ENCODE measurements around the gene IKZF1.

IKZF1 gene

DNA sequence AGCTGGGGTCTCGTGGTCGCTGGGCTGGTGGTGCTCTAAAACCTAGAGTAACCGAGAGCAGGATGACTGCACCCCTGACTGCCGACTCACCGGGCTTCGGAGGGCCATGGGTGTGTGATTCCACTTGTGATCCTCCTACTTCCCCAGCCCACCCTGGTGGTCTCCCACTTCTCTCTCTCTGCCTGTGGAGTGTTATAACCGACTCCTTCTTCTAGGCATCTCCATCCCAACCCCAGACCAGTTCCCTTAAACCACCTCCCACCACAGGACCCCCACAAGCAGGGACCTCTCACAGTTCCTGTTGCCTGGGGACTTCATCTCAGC lies 52.4 kb downstream of the IKZF1 start:
- DNase-seq (ENCODE audit: extremely low read depth, low read depth) = no peak
- TF ChIP-seq, protein P1, sequence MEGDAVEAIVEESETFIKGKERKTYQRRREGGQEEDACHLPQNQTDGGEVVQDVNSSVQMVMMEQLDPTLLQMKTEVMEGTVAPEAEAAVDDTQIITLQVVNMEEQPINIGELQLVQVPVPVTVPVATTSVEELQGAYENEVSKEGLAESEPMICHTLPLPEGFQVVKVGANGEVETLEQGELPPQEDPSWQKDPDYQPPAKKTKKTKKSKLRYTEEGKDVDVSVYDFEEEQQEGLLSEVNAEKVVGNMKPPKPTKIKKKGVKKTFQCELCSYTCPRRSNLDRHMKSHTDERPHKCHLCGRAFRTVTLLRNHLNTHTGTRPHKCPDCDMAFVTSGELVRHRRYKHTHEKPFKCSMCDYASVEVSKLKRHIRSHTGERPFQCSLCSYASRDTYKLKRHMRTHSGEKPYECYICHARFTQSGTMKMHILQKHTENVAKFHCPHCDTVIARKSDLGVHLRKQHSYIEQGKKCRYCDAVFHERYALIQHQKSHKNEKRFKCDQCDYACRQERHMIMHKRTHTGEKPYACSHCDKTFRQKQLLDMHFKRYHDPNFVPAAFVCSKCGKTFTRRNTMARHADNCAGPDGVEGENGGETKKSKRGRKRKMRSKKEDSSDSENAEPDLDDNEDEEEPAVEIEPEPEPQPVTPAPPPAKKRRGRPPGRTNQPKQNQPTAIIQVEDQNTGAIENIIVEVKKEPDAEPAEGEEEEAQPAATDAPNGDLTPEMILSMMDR (IDR thresholded peaks at IDR 0.05; ENCODE audit: low read depth, low read length, missing control alignments) = no peak
- H3K4me3 ChIP-seq (replicated peaks; ENCODE audit: low read depth, low read length) = no peak overlapping the region

GRCh38 chr7:50357426-50357825 lies 52.9 kb downstream of the IKZF1 start:
- no peak for DNase-seq (ENCODE audit: extremely low read depth, low read depth)
- TF ChIP-seq, protein P1 (IDR thresholded peaks at IDR 0.05; ENCODE audit: low read depth, low read length, missing control alignments) = no peak
- no peak overlapping the region for H3K4me3 ChIP-seq (replicated peaks; ENCODE audit: low read depth, low read length)

DNA sequence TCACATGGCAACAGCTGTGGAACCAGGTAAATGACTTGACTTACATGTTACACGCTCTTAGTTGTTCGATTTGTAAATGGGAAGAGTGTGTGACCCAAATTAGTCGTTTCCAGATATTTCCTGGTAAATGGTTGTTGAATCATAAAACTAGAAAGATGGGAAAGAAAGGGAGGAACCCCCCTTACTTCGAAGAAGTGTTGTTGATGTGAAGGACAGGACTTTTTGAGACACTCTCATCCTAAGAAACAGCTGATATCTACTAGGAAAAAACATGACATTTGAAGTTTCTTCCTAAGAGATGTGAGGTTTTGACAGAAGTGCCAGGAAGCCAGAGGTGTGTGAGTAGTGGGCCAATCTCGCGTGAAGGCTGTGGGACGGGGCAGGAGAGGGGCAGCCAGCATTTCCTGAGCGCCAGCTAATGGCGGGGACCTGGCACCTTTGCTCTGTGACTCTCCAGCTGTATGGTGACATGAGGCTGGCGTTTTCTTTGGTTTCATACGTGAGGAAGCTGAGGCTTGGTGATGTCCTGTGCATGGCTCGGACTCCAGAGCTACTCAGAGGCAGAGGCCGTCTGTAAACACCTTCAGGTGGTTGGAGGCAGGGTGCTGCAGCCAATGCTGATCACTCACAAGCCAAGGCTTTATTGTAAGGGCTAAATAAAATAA lies 53.7 kb downstream of the IKZF1 start:
- TF ChIP-seq, protein P1 (IDR thresholded peaks at IDR 0.05; ENCODE audit: low read depth, low read length, missing control alignments) = no peak
- no peak for DNase-seq (ENCODE audit: extremely low read depth, low read depth)
- H3K4me3 ChIP-seq (replicated peaks; ENCODE audit: low read depth, low read length) = no peak overlapping the region

GRCh38 chr7:50358779-50359178 lies 54.3 kb downstream of the IKZF1 start:
- H3K4me3 ChIP-seq (replicated peaks; ENCODE audit: low read depth, low read length) = no peak overlapping the region
- TF ChIP-seq, protein P1 (IDR thresholded peaks at IDR 0.05; ENCODE audit: low read depth, low read length, missing control alignments) = no peak
- no peak for DNase-seq (ENCODE audit: extremely low read depth, low read depth)

GRCh38 chr7:50359258-50359994 lies 54.9 kb downstream of the IKZF1 start:
- TF ChIP-seq, protein P1 (IDR thresholded peaks at IDR 0.05; ENCODE audit: low read depth, low read length, missing control alignments) = no peak
- H3K4me3 ChIP-seq (replicated peaks; ENCODE audit: low read depth, low read length) = no peak overlapping the region
- DNase-seq (ENCODE audit: extremely low read depth, low read depth) = no peak

- DNase-seq (ENCODE audit: extremely low read depth, low read depth) = no peak
- no peak overlapping the region for H3K4me3 ChIP-seq (replicated peaks; ENCODE audit: low read depth, low read length)
- TF ChIP-seq, protein P1 (IDR thresholded peaks at IDR 0.05; ENCODE audit: low read depth, low read length, missing control alignments) = no peak
Observed at GRCh38 chr7:50359995-50360925, 55.7 kb downstream of the IKZF1 start.
